SK-N-SH treated with all-trans-retinoic acid at 6 μM for 48 hours (cell line): Measurements from ENCODE around the gene TRAPPC2.

ENCODE experiments used
- BACH2 ChIP-seq: fragments of 250-450 bp; sonication (Bioruptor Pico); IDR thresholded peaks from 2 replicates; pipeline ENCODE4 v1.9.0; 2021; ENCODE audit warnings: mild to moderate bottlenecking, borderline replicate concordance
- PATZ1 ChIP-seq: fragments of 250-450 bp; sonication (Bioruptor Pico); IDR thresholded peaks from 2 replicates; pipeline ENCODE4 v1.8.0; 2020; ENCODE audit warnings: mild to moderate bottlenecking, moderate library complexity, borderline replicate concordance
- SNAI2 ChIP-seq: fragments of 250-450 bp; sonication (Bioruptor Pico); IDR thresholded peaks from 2 replicates; pipeline ENCODE4 v1.5.0; 2020; ENCODE audit warnings: mild to moderate bottlenecking, moderate library complexity
- TCF4 ChIP-seq: fragments of 250-450 bp; sonication (Bioruptor Pico); IDR thresholded peaks from 2 replicates; pipeline ENCODE4 v1.8.0; 2021; ENCODE audit warnings: mild to moderate bottlenecking, moderate library complexity, borderline replicate concordance
- TOX ChIP-seq: fragments of 250-450 bp; sonication (Bioruptor Pico); IDR thresholded peaks from 2 replicates; pipeline ENCODE4 v1.8.0; 2021; ENCODE audit warnings: mild to moderate bottlenecking, moderate library complexity, borderline replicate concordance
- ZFP3 ChIP-seq: fragments of 250-450 bp; sonication (Bioruptor Pico); IDR thresholded peaks from 2 replicates; pipeline ENCODE4 v1.5.0; 2020; ENCODE audit warnings: mild to moderate bottlenecking, moderate library complexity

GRCh38 chrX:13685126-13685763 lies 49.2 kb downstream of the TRAPPC2 start:
- TF ChIP-seq TCF4 (CRISPR knock-in tag) (no peak), SNAI2 (CRISPR knock-in tag) (no peak), ZFP3 (CRISPR knock-in tag) (no peak), BACH2 (CRISPR knock-in tag) (no peak), TOX (CRISPR knock-in tag) (no peak), PATZ1 (CRISPR knock-in tag) (no peak)
